GM18517 (cell line): ENCODE measurements around the gene HFE.
"Not testable (repeated sequence)": the region's sequence is repeated elsewhere in the genome, so short reads cannot be mapped to it uniquely, and the experiment has no call there.

Experiments used
- ATAC-seq: cut with Tn5 transposase; IDR thresholded peaks from one replicate; pipeline ENCODE4 v1.9.1; 2021; ENCODE audit warnings: mild to moderate bottlenecking, moderate library complexity; ENCODE audit not compliant: unreplicated experiment

HFE gene

GRCh38 chr6:26105842-26106241 is 18.6 kb downstream of the HFE start:
- ATAC-seq: no peak

DNA sequence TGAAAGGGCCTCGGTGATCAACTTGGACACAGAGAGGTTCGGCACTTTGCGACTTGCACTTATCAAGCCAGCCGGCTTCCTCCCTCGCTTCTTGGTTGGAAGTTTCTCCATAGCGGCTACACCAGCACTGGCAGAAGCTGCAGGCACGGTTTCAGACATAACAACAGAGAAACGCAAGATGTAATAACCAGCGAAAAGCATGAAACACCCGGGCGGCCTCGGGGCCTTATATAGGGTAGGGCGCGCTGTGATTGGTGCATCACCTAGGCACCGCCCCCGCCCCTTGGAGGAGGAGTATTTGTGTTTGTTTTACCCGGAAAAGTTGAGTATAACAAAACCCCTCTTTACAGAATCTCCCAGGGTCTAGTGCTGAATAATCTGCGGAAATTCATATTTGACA is 20.7 kb downstream of the HFE start:
- ATAC-seq: no peak

GRCh38 chr6:26109772-26110171 is 22.5 kb downstream of the HFE start:
- no peak for ATAC-seq

DNA sequence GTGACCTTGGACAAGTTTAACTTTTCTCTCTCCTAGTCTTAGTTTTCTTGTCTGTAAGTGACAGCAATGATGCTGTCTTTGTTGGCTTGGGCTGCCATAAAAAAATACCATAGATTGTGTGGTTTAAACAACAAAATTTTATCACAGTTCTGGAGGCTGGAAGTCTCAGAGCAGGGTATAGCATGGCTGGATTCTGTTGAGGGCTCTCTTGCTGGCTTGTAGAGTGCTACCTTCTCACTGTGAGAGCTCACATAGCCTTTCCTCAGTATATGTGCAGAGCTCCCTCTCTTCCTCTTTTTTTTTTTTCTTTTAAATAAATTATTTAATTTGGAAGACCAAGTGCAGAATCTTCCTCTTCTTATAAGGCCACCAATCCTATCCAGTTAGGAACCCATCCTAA is 26.3 kb downstream of the HFE start:
- no peak for ATAC-seq

GRCh38 chr6:26115226-26115625 is 28.0 kb downstream of the HFE start:
- no peak for ATAC-seq

DNA sequence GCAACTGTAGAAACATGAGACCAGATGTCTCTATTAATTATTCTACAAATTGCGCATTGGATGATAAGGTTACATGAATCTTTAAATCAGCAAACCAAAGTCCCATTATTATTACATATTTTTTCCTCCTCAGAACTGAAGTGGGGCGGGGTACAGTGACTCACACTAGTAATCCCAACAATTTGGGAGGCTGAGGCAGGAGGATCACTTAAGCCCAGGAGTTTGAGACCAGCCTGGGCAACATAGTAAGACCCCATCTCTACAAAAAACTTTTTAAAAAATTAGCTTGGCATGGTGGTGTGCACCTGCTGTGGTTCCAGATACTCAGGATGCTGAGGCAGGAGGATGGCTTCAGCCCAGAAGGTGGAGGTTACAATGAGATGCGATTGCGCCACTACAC is 29.0 kb downstream of the HFE start:
- ATAC-seq: no peak

DNA sequence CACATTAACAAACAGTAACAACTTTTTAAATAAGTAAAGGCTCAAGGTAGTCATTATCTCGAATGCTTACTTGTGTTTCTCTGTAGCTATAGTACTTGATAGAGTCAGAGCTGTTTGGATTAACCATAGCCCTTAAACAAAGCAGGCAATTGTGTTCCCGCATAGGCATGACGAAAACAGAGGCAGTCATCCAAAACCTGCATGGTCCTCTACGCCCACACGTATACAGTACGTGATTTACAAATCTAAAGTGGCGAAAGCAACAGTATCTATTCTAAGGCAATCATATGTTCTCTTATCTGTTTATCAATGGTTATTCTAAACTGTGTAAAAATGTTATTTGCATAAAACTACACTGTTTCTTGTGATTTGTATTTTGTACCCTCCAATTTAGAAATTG is 31.8 kb downstream of the HFE start:
- ATAC-seq: no peak

GRCh38 chr6:26120115-26120514 is 32.9 kb downstream of the HFE start:
- not testable (repeated sequence) for ATAC-seq

DNA sequence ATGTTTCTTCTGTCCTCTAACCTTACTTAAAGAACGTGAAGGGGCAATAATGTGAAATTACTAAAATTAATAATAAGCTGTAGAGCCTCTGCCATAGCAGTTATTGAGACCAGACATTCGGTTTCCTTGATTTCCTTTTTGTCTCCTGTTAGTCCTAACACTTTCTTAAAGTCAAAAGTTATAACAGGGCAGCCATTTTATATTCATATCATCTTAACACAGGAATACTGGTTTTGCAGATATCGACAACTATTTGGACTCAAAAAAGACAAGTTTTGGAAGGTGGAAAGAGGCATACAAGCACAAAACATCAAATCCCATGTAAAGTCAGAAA is 33.5 kb downstream of the HFE start:
- ATAC-seq: no peak

GRCh38 chr6:26121141-26122004 is 34.1 kb downstream of the HFE start:
- no peak for ATAC-seq

- no peak for ATAC-seq
Measured at GRCh38 chr6:26122005-26122388, 34.8 kb downstream of the HFE start.

- ATAC-seq: no peak
Measured at GRCh38 chr6:26122402-26122792, 35.2 kb downstream of the HFE start.

- ATAC-seq: peak; percentile 53
Measured at GRCh38 chr6:26122793-26123674, 35.8 kb downstream of the HFE start.

GRCh38 chr6:26123675-26123946 is 36.4 kb downstream of the HFE start:
- no peak for ATAC-seq

GRCh38 chr6:26123947-26124780 is 36.9 kb downstream of the HFE start:
- ATAC-seq: peak; percentile 75

- no peak for ATAC-seq
Measured at GRCh38 chr6:26124781-26125685, 37.8 kb downstream of the HFE start.

- ATAC-seq: no peak
Measured at GRCh38 chr6:26126394-26127235, 39.4 kb downstream of the HFE start.

GRCh38 chr6:26128013-26128771 is 41.0 kb downstream of the HFE start:
- ATAC-seq: no peak

DNA sequence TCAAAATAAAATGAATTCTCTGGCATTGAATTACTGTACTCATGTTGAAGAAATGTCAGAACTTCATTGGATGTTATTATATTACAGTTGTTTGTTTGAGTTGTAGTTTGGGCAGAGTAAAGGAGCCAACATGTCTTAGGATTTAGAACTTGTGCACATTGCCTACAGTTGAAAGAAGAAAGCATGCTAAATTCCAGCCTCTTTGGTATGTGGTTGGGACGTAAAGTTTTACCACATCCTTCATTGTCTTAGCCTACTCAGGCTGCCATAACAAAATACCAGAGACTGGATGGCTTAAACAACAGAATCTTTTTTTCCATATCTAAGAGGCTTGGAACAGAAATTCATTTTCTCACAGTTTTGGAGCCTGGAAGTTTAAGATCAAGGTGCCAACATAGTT is 42.4 kb downstream of the HFE start:
- ATAC-seq: no peak
